ENCODE data around the gene SPATA6.
"Not testable (repeated sequence)": the region's sequence is repeated elsewhere in the genome, so short reads cannot be mapped to it uniquely, and the experiment has no call there.

Gene SPATA6

GRCh38 chr1:48471691-48472576 lies at the start of gene SPATA6:
TSS of gene SPATA6 (minus strand) at chr1:48472204. CDS start at chr1:48472008, 196 bp downstream.
- no peak for DNase-seq

GRCh38 chr1:48519896-48520295 lies 47.9 kb upstream of the SPATA6 start:
- not testable (repeated sequence) for DNase-seq

GRCh38 chr1:48506870-48507269 lies 34.9 kb upstream of the SPATA6 start:
- DNase-seq = no peak

- no peak for DNase-seq
These were observed 28.8 kb upstream of the SPATA6 start for GRCh38 chr1:48500541-48501450.

GRCh38 chr1:48499211-48499735 lies 27.3 kb upstream of the SPATA6 start:
- DNase-seq = no peak

GRCh38 chr1:48498096-48498791 lies 26.2 kb upstream of the SPATA6 start:
- DNase-seq = no peak

GRCh38 chr1:48495911-48496310 lies 23.9 kb upstream of the SPATA6 start:
- DNase-seq = no peak

- no peak for DNase-seq
These were observed 23.2 kb upstream of the SPATA6 start for GRCh38 chr1:48495166-48495565.

- no peak for DNase-seq
These were observed 22.2 kb upstream of the SPATA6 start for GRCh38 chr1:48493970-48494769.

- DNase-seq = no peak
These were observed 21.0 kb upstream of the SPATA6 start for GRCh38 chr1:48493041-48493440.

- DNase-seq = no peak
These were observed 20.4 kb upstream of the SPATA6 start for GRCh38 chr1:48492392-48492791.

- no peak for DNase-seq
These were observed 16.7 kb upstream of the SPATA6 start for GRCh38 chr1:48488721-48489120.

- DNase-seq = no peak
These were observed 8.5 kb upstream of the SPATA6 start for GRCh38 chr1:48480504-48480903.

GRCh38 chr1:48480023-48480422 lies 8.0 kb upstream of the SPATA6 start:
- not testable (repeated sequence) for DNase-seq

- DNase-seq = no peak
These were observed 634 bp upstream of the SPATA6 start for GRCh38 chr1:48472638-48473037.

- DNase-seq = no peak
These were observed 884 bp downstream of the SPATA6 start for GRCh38 chr1:48470950-48471690.

- DNase-seq = no peak
These were observed 1.5 kb downstream of the SPATA6 start for GRCh38 chr1:48470481-48470855.

GRCh38 chr1:48469616-48470480 lies 2.2 kb downstream of the SPATA6 start:
- DNase-seq = no peak

GRCh38 chr1:48466594-48466993 lies 5.4 kb downstream of the SPATA6 start:
- no peak for DNase-seq

- DNase-seq = no peak
These were observed 9.2 kb downstream of the SPATA6 start for GRCh38 chr1:48462716-48463302.
